HCT116 (cell line): ENCODE results near the gene DNAJA4.

Source experiments
- CTCF ChIP-seq, 3 experiments: fragments of 200-600 bp in 1 of 3; sonication (generic) in 1 of 3; IDR thresholded peaks in 2 of 3; conservative IDR thresholded peaks in 1 of 3; 2 replicates each; pipeline ENCODE4 v1.5.1; 2012 to 2017; ENCODE audit warnings: low read depth in 2 of 3, low read length in 2 of 3, antibody characterized with exemption in 1 of 3, borderline replicate concordance in 1 of 3, control low read depth in 1 of 3, mild to moderate bottlenecking in 1 of 3, mixed read lengths in 1 of 3, mixed run types in 1 of 3, moderate library complexity in 1 of 3; ENCODE audit not compliant: insufficient read depth in 1 of 3
- TCF7L2 ChIP-seq: IDR thresholded peaks from 2 replicates; pipeline ENCODE4 v1.7.0; 2011; ENCODE audit warnings: borderline replicate concordance, inconsistent platforms; ENCODE audit not compliant: insufficient read depth, insufficient read length; ENCODE audit errors: extremely low read depth

- TF ChIP-seq TCF7L2: peak; percentile 5
- TF ChIP-seq CTCF (IDR thresholded peaks at IDR 0.05 in 2 of 3, conservative IDR thresholded peaks at IDR 0.05 in 1 of 3; ENCODE audit: borderline replicate concordance in 1 of 3, insufficient read depth in 1 of 3, low read depth in 2 of 3, low read length in 2 of 3): peak in 1 of 3 experiments; percentile 24; a peak in 1 of 6 replicates
Measured at GRCh38 chr15:78264304-78265136, at the start of gene DNAJA4.
